Prostate gland (tissue), 2 donors: Measurements from ENCODE around the gene ASH1L. TPM values are rescaled to one million over a fixed set of nuclear protein-coding genes. Genes with fewer than 3 reads are reported as not detected.
"Not testable (repeated sequence)": the region's sequence is repeated elsewhere in the genome, so short reads cannot be mapped to it uniquely, and the experiment has no call there.

Experiments
- DNase-seq: peaks from one replicate; pipeline ENCODE4 v3.0.0-alpha.2; 2019; ENCODE audit warnings: low spot score
- H3K27ac ChIP-seq, 2 donors: fragments of 200-600 bp; sonication (generic); 2 replicates each; pipeline ENCODE4 v1.5.1; 2017 to 2019
- H3K27me3 ChIP-seq: fragments of 200-600 bp; sonication (generic); replicated peaks from 2 replicates; pipeline ENCODE4 v1.5.1; 2019; ENCODE audit not compliant: insufficient read depth
- H3K36me3 ChIP-seq, 2 donors: fragments of 200-600 bp; sonication (generic); 1 replicate in 1 of 2; 2 replicates in 1 of 2; pipeline versions ENCODE4 v1.5.1 to v1.8.1; 2017 to 2019
- H3K4me1 ChIP-seq: fragments of 200-600 bp; sonication (generic); replicated peaks from 2 replicates; pipeline ENCODE4 v1.5.1; 2019
- H3K4me3 ChIP-seq, 2 donors: fragments of 200-600 bp; sonication (generic); 2 replicates each; pipeline ENCODE4 v1.5.1; 2017 to 2019
- H3K9me3 ChIP-seq: fragments of 200-600 bp; sonication (generic); 2 replicates; pipeline ENCODE4 v1.5.1; 2017
- CTCF ChIP-seq, 4 experiments: fragments of 200-600 bp in 2 of 4; fragments of 450-650 bp in 2 of 4; sonication (generic) in 2 of 4; IDR thresholded peaks; 1 replicate in 3 of 4; 2 replicates in 1 of 4; pipeline ENCODE4 v1.5.1; 2016 to 2019; ENCODE audit warnings: antibody characterized with exemption in 4 of 4, mild to moderate bottlenecking in 2 of 4, moderate library complexity in 2 of 4
- POLR2A ChIP-seq: fragments of 450-650 bp; IDR thresholded peaks from one replicate; pipeline ENCODE4 v1.6.1; 2016; ENCODE audit warnings: antibody characterized with exemption, mild to moderate bottlenecking
- POLR2AphosphoS5 ChIP-seq: sonication (generic); formaldehyde crosslinking; IDR thresholded peaks from one replicate; pipeline ENCODE4 v1.6.1; 2017; ENCODE audit warnings: antibody characterized with exemption
- WGBS: methylation state at CpG from one replicate; pipeline ENCODE4 v1.1.5; 2018; 5-methylcytosine and 5-hydroxymethylcytosine counted together
- intact Hi-C: fragments of 100-400 bp; cut with DNase I; formaldehyde crosslinking; loops from one replicate; pipeline ENCODE4 v1.14.2; 2022
- total RNA-seq, 2 donors: library from RNA; depleted of rRNA; stranded (reverse); fragments of >200 nt; gene quantifications; one replicate each; pipeline ENCODE4 v1.1.0, GENCODE V29; 2016

Gene ASH1L
- total RNA-seq, 2 donors from 2014 or later, result 53.1 to 66.2 TPM

- H3K27ac ChIP-seq, H3K27me3 ChIP-seq, H3K4me3 ChIP-seq, H3K9me3 ChIP-seq, DNase-seq, intact Hi-C loops, H3K4me1 ChIP-seq, H3K36me3 ChIP-seq: not testable (repeated sequence)
- WGBS, result 90% methylated on average over 6 of the region's 6 CpGs
Measured at GRCh38 chr1:155583846-155584245, 21.2 kb upstream of the ASH1L start.

GRCh38 chr1:155575608-155576007, 13.0 kb upstream of the ASH1L start:
- H3K4me1 ChIP-seq, H3K36me3 ChIP-seq, intact Hi-C loops, H3K27ac ChIP-seq, H3K27me3 ChIP-seq, H3K9me3 ChIP-seq, H3K4me3 ChIP-seq, DNase-seq: not testable (repeated sequence)
- 98% methylated on average over 6 of the region's 6 CpGs for WGBS

GRCh38 chr1:155574077-155574476, 11.5 kb upstream of the ASH1L start:
- Histone ChIP-seq H3K4me1 (no peaks in the 10 kb centered on the region), H3K36me3 (no peaks in the 10 kb centered on the region), H3K9me3 (no peaks in the 10 kb centered on the region), H3K4me3 (no peak overlapping the region), H3K27me3 (no peaks in the 10 kb centered on the region), H3K27ac (no peak overlapping the region)
- intact Hi-C loops, result no loop called here
- no peak for TF ChIP-seq POLR2A
- TF ChIP-seq POLR2AphosphoS5, result no peak
- no peak for TF ChIP-seq CTCF (IDR thresholded peaks at IDR 0.05)
- no peak for DNase-seq
- WGBS, result 92% methylated on average over 3 of the region's 3 CpGs

GRCh38 chr1:155570593-155570990, 8.0 kb upstream of the ASH1L start:
- 83% methylated on average over 4 of the region's 4 CpGs for WGBS
- Histone ChIP-seq H3K27me3 (no peaks in the 10 kb centered on the region), H3K4me3 (no peak overlapping the region), H3K27ac (no peak overlapping the region), H3K4me1 (no peaks in the 10 kb centered on the region), H3K9me3 (no peaks in the 10 kb centered on the region), H3K36me3 (no peaks in the 10 kb centered on the region)
- DNase-seq, result no peak
- TF ChIP-seq CTCF (IDR thresholded peaks at IDR 0.05) (no peak), POLR2A (no peak), POLR2AphosphoS5 (no peak)
- intact Hi-C loops, result no loop called here

- Histone ChIP-seq H3K4me3 (no peak overlapping the region), H3K36me3 (no peaks in the 10 kb centered on the region), H3K27ac (no peak overlapping the region), H3K27me3 (no peaks in the 10 kb centered on the region), H3K4me1 (no peaks in the 10 kb centered on the region), H3K9me3 (no peaks in the 10 kb centered on the region)
- no peak for TF ChIP-seq CTCF (IDR thresholded peaks at IDR 0.05)
- TF ChIP-seq POLR2A, result no peak
- TF ChIP-seq POLR2AphosphoS5, result no peak
- no peak for DNase-seq
- intact Hi-C loops, result loop anchor here (10.0 kb wide), 1 partner anchor 295 kb away; the partner anchor contains the start of genes CLK2 and HCN3
- 90% methylated on average over 6 of the region's 6 CpGs for WGBS
Measured at GRCh38 chr1:155569988-155570592, 7.5 kb upstream of the ASH1L start.

GRCh38 chr1:155563377-155564022, 897 bp upstream of the ASH1L start:
- intact Hi-C loops, result loop anchor here (5.0 to 10.0 kb wide), 2 partner anchors 241 to 289 kb away; partner anchors contain the start of genes CLK2, HCN3 and RUSC1
- H3K27me3 ChIP-seq, H3K4me1 ChIP-seq, H3K9me3 ChIP-seq, H3K36me3 ChIP-seq, DNase-seq: not testable (repeated sequence)
- peak overlapping the region; percentile 68 to 92 for H3K4me3 ChIP-seq
- WGBS, result 0% methylated on average over 19 of the region's 19 CpGs
- H3K27ac ChIP-seq, result peak overlapping the region; percentile 92 to 98

- Histone ChIP-seq H3K27ac (peak overlapping the region; percentile 92 to 98), H3K4me3 (peak overlapping the region; percentile 68 to 92)
- intact Hi-C loops, result loop anchor here (5.0 to 10.0 kb wide), 2 partner anchors 240 to 287 kb away; partner anchors contain the start of genes CLK2, HCN3 and RUSC1
- H3K36me3 ChIP-seq, H3K27me3 ChIP-seq, H3K4me1 ChIP-seq, H3K9me3 ChIP-seq: not testable (repeated sequence)
- DNase-seq, result peak; percentile 19
- WGBS, result under 1% methylated on average over 50 of the region's 56 CpGs
Measured at GRCh38 chr1:155561779-155562580, 623 bp downstream of the ASH1L start.
